SJSA1 (cell line): ENCODE measurements around the gene NLRC4. TPM values are rescaled to one million over a fixed set of nuclear protein-coding genes. Genes with fewer than 3 reads are reported as not detected.
"Not testable (repeated sequence)": the region's sequence is repeated elsewhere in the genome, so short reads cannot be mapped to it uniquely, and the experiment has no call there.

Source experiments
- DNase-seq, 2 experiments: peaks; one replicate each; pipeline ENCODE4 v3.0.0-alpha.2; 2015 to 2020; ENCODE audit warnings: low spot score in 2 of 2, low read depth in 1 of 2
- H3K27ac ChIP-seq: fragments of 250-450 bp; sonication (Bioruptor Pico); 2 replicates; pipeline ENCODE4 v1.5.1; 2020; ENCODE audit warnings: mild to moderate bottlenecking, moderate library complexity
- H3K27me3 ChIP-seq: fragments of 250-450 bp; sonication (Bioruptor Pico); replicated peaks from 2 replicates; pipeline ENCODE4 v1.5.1; 2020; ENCODE audit warnings: mild to moderate bottlenecking, moderate library complexity
- H3K36me3 ChIP-seq: fragments of 250-450 bp; sonication (Bioruptor Pico); 2 replicates; pipeline ENCODE4 v1.5.1; 2020; ENCODE audit warnings: mild to moderate bottlenecking
- H3K4me1 ChIP-seq: fragments of 250-450 bp; sonication (Bioruptor Pico); replicated peaks from 2 replicates; pipeline ENCODE4 v1.6.1; 2021; ENCODE audit warnings: mild to moderate bottlenecking
- H3K4me3 ChIP-seq: fragments of 250-450 bp; sonication (Bioruptor Pico); 2 replicates; pipeline ENCODE4 v1.5.1; 2020; ENCODE audit warnings: mild to moderate bottlenecking
- H3K9me3 ChIP-seq: fragments of 250-450 bp; sonication (Bioruptor Pico); replicated peaks from 2 replicates; pipeline ENCODE4 v1.5.1; 2020; ENCODE audit warnings: mild to moderate bottlenecking
- total RNA-seq: library from RNA; depleted of rRNA; stranded (reverse); fragments of >200 nt; shearing (Covaris generic); gene quantifications from 2 replicates; pipeline ENCODE4 v1.2.3, GENCODE V29; 2014; rRNA removed

The NLRC4 gene
- total RNA-seq, 1 experiment from 2014 or later = not detected

- Histone ChIP-seq H3K4me3 (no peak overlapping the region), H3K27ac (no peak overlapping the region), H3K27me3 (no peaks in the 10 kb centered on the region), H3K4me1 (no peaks in the 10 kb centered on the region), H3K9me3 (no peaks in the 10 kb centered on the region), H3K36me3 (peaks cover 21% of the 10 kb centered on the region)
- no peak for DNase-seq
These were observed 36.5 kb downstream of the NLRC4 start for GRCh38 chr2:32228181-32228580.

GRCh38 chr2:32227492-32227891, 37.2 kb downstream of the NLRC4 start:
- DNase-seq = no peak

GRCh38 chr2:32222966-32223365, 41.7 kb downstream of the NLRC4 start:
- H3K9me3 ChIP-seq = no peaks in the 10 kb centered on the region
- no peak overlapping the region for H3K4me3 ChIP-seq
- H3K27ac ChIP-seq = no peak overlapping the region
- H3K27me3 ChIP-seq = no peaks in the 10 kb centered on the region
- H3K4me1 ChIP-seq = no peaks in the 10 kb centered on the region
- DNase-seq = no peak
- peaks cover 61% of the 10 kb centered on the region for H3K36me3 ChIP-seq

More at GRCh38 chr2:32227492-32227891, 37.2 kb downstream of the NLRC4 start:
- Histone ChIP-seq H3K4me3 (no peak overlapping the region), H3K36me3 (peaks cover 28% of the 10 kb centered on the region), H3K27me3 (no peaks in the 10 kb centered on the region), H3K4me1 (no peaks in the 10 kb centered on the region), H3K9me3 (no peaks in the 10 kb centered on the region), H3K27ac (no peak overlapping the region)

GRCh38 chr2:32220445-32220844, 44.2 kb downstream of the NLRC4 start:
- H3K27me3 ChIP-seq = no peaks in the 10 kb centered on the region
- H3K4me1 ChIP-seq = no peaks in the 10 kb centered on the region
- no peak overlapping the region for H3K4me3 ChIP-seq
- H3K36me3 ChIP-seq = peaks cover 62% of the 10 kb centered on the region
- DNase-seq = no peak
- no peak overlapping the region for H3K27ac ChIP-seq
- no peaks in the 10 kb centered on the region for H3K9me3 ChIP-seq

- DNase-seq = no peak
These were observed 52.4 kb downstream of the NLRC4 start for GRCh38 chr2:32212295-32212694.

GRCh38 chr2:32210767-32211408, 53.8 kb downstream of the NLRC4 start:
- Histone ChIP-seq H3K27ac (no peak overlapping the region), H3K36me3 (peaks cover 10% of the 10 kb centered on the region; the same call in 1 of the 2 replicates), H3K4me3 (no peak overlapping the region), H3K27me3 (no peaks in the 10 kb centered on the region), H3K4me1 (no peaks in the 10 kb centered on the region), H3K9me3 (no peaks in the 10 kb centered on the region)
- no peak for DNase-seq

More at GRCh38 chr2:32212295-32212694, 52.4 kb downstream of the NLRC4 start:
- peaks cover 10% of the 10 kb centered on the region; the same call in 1 of the 2 replicates for H3K36me3 ChIP-seq
- no peaks in the 10 kb centered on the region for H3K4me1 ChIP-seq
- H3K9me3 ChIP-seq = no peaks in the 10 kb centered on the region
- H3K4me3 ChIP-seq = no peak overlapping the region
- H3K27me3 ChIP-seq = no peaks in the 10 kb centered on the region
- H3K27ac ChIP-seq = no peak overlapping the region

- not testable (repeated sequence) for H3K27ac ChIP-seq, H3K4me1 ChIP-seq, H3K4me3 ChIP-seq, DNase-seq, H3K27me3 ChIP-seq, H3K9me3 ChIP-seq
- H3K36me3 ChIP-seq = peaks cover 19% of the 10 kb centered on the region
These were observed 61.3 kb downstream of the NLRC4 start for GRCh38 chr2:32203428-32203827.

GRCh38 chr2:32200814-32201213, 63.9 kb downstream of the NLRC4 start:
- no peak overlapping the region for H3K4me3 ChIP-seq
- no peak overlapping the region for H3K27ac ChIP-seq
- H3K36me3 ChIP-seq = peaks cover 27% of the 10 kb centered on the region
- no peaks in the 10 kb centered on the region for H3K4me1 ChIP-seq
- H3K9me3 ChIP-seq = no peaks in the 10 kb centered on the region
- no peaks in the 10 kb centered on the region for H3K27me3 ChIP-seq
- DNase-seq = no peak

- no peak overlapping the region for H3K27ac ChIP-seq
- no peak overlapping the region for H3K4me3 ChIP-seq
- no peaks in the 10 kb centered on the region for H3K27me3 ChIP-seq
- no peaks in the 10 kb centered on the region for H3K9me3 ChIP-seq
- no peak for DNase-seq
- peaks cover 16% of the 10 kb centered on the region for H3K36me3 ChIP-seq
- H3K4me1 ChIP-seq = no peaks in the 10 kb centered on the region
These were observed 72.3 kb downstream of the NLRC4 start for GRCh38 chr2:32192418-32192817.

GRCh38 chr2:32189011-32189410, 75.7 kb downstream of the NLRC4 start:
- H3K4me1 ChIP-seq = no peaks in the 10 kb centered on the region
- H3K27ac ChIP-seq = no peak overlapping the region
- H3K36me3 ChIP-seq = peaks cover 31% of the 10 kb centered on the region
- no peaks in the 10 kb centered on the region for H3K9me3 ChIP-seq
- DNase-seq = no peak
- no peaks in the 10 kb centered on the region for H3K27me3 ChIP-seq
- no peak overlapping the region for H3K4me3 ChIP-seq

- no peaks in the 10 kb centered on the region for H3K27me3 ChIP-seq
- no peaks in the 10 kb centered on the region for H3K4me1 ChIP-seq
- no peak overlapping the region for H3K4me3 ChIP-seq
- H3K27ac ChIP-seq = no peak overlapping the region
- DNase-seq = no peak
- H3K36me3 ChIP-seq = peaks cover 42% of the 10 kb centered on the region
- no peaks in the 10 kb centered on the region for H3K9me3 ChIP-seq
These were observed 82.0 kb downstream of the NLRC4 start for GRCh38 chr2:32182667-32183066.

Other genes starting within 250 kb of the NLRC4 start
- 99.9 and 116 TPM in 2 replicates for gene DPY30, start 225.1 kb downstream of the NLRC4 start, total RNA-seq
- gene SPAST, start 201.3 kb downstream of the NLRC4 start, total RNA-seq = 16.7 and 19.1 TPM in 2 replicates
- gene SLC30A6, start 99.0 kb downstream of the NLRC4 start, total RNA-seq = 33.3 and 45.7 TPM in 2 replicates
- 38.2 and 54.6 TPM in 2 replicates for gene YIPF4, start 13.0 kb upstream of the NLRC4 start, total RNA-seq
- 42.3 and 68.4 TPM in 2 replicates for gene BIRC6, start 92.1 kb upstream of the NLRC4 start, total RNA-seq